SK-N-SH (cell line): ENCODE results near the gene XCL1. TPM values are rescaled to one million over a fixed set of nuclear protein-coding genes. Genes with fewer than 3 reads are reported as not detected.
"Not testable (repeated sequence)": the region's sequence is repeated elsewhere in the genome, so short reads cannot be mapped to it uniquely, and the experiment has no call there.

Experiments used
- CTCF ChIA-PET: fragments of 300-600, 350-600 bp; formaldehyde crosslinking; extraction: SDS; loops from one replicate; lab custom pipeline; 2021; lab: Yijun Ruan, JAX
- POLR2A ChIA-PET: fragments of 350-600 bp; sonication (Branson Sonifier 250); formaldehyde crosslinking; extraction: SDS; loops from one replicate; lab custom pipeline; 2020; ENCODE audit warnings: antibody characterized with exemption, inconsistent platforms; lab: Yijun Ruan, JAX
- DNase-seq: peaks from one replicate; pipeline ENCODE4 v3.0.0; 2012
- H2AFZ ChIP-seq: fragments of 200-600 bp; sonication (generic); 2 replicates; pipeline ENCODE4 v1.8.1; 2016; ENCODE audit warnings: antibody characterized with exemption, mild to moderate bottlenecking, low read depth
- H3F3A ChIP-seq: fragments of 200-600 bp; sonication (generic); replicated peaks from 2 replicates; pipeline ENCODE3; 2016; ENCODE audit warnings: antibody characterized with exemption, mild to moderate bottlenecking; ENCODE audit not compliant: insufficient read depth
- H3K27ac ChIP-seq, 2 experiments: fragments of 200-500 bp in 1 of 2; fragments of 200-600 bp in 1 of 2; sonication (Bioruptor generic) in 1 of 2; sonication (generic), shearing (Covaris generic) in 1 of 2; 2 replicates each; pipeline versions ENCODE4 v1.5.1 to v1.6.1; 2014 to 2016; ENCODE audit warnings: low read depth in 2 of 2, inconsistent platforms in 1 of 2, low read length in 1 of 2, mild to moderate bottlenecking in 1 of 2, mixed read lengths in 1 of 2
- H3K27me3 ChIP-seq: fragments of 200-600 bp; sonication (generic), shearing (Covaris generic); 2 replicates; pipeline ENCODE4 v1.6.1; 2016; ENCODE audit warnings: mixed run types; ENCODE audit not compliant: insufficient read depth
- H3K36me3 ChIP-seq, 2 experiments: fragments of 200-500 bp in 1 of 2; fragments of 200-600 bp in 1 of 2; sonication (Bioruptor generic) in 1 of 2; sonication (generic) in 1 of 2; replicated peaks in 1 of 2; 2 replicates each; pipeline versions ENCODE3 to v1.5.1; 2014 to 2016; ENCODE audit warnings: low read length in 1 of 2, mild to moderate bottlenecking in 1 of 2; ENCODE audit not compliant: insufficient read depth in 2 of 2, control insufficient read depth in 1 of 2
- H3K4me1 ChIP-seq, 2 experiments: fragments of 200-500 bp in 1 of 2; fragments of 200-600 bp in 1 of 2; sonication (Bioruptor generic) in 1 of 2; sonication (generic), shearing (Covaris generic) in 1 of 2; 2 replicates each; pipeline versions ENCODE4 v1.5.1 to v1.6.1; 2014 to 2016; ENCODE audit warnings: low read depth in 1 of 2, low read length in 1 of 2, mixed run types in 1 of 2; ENCODE audit not compliant: insufficient read depth in 2 of 2, control insufficient read depth in 1 of 2
- H3K4me2 ChIP-seq: fragments of 200-600 bp; sonication (generic), shearing (Covaris generic); 2 replicates; pipeline ENCODE4 v1.6.1; 2017; ENCODE audit warnings: mixed run types
- H3K4me3 ChIP-seq, 2 experiments: fragments of 200-500 bp in 1 of 2; fragments of 200-600 bp in 1 of 2; sonication (Bioruptor generic) in 1 of 2; sonication (generic), shearing (Covaris generic) in 1 of 2; 2 replicates each; pipeline versions ENCODE4 v1.5.1 to v1.8.1; 2014 to 2016; ENCODE audit warnings: low read depth in 2 of 2, inconsistent platforms in 1 of 2, low read length in 1 of 2, mild to moderate bottlenecking in 1 of 2, mixed read lengths in 1 of 2, moderate library complexity in 1 of 2
- H3K79me2 ChIP-seq: fragments of 200-600 bp; sonication (generic); 2 replicates; pipeline ENCODE4 v1.8.1; 2017; ENCODE audit warnings: mild to moderate bottlenecking; ENCODE audit not compliant: insufficient read depth
- H3K9ac ChIP-seq: fragments of 200-600 bp; sonication (generic); 2 replicates; pipeline ENCODE4 v1.6.1; 2017; ENCODE audit warnings: mixed run types
- H3K9me2 ChIP-seq: fragments of 200-600 bp; sonication (generic); 2 replicates; pipeline ENCODE4 v1.6.1; 2017; ENCODE audit warnings: mixed run types
- H3K9me3 ChIP-seq: fragments of 200-600 bp; sonication (generic); 2 replicates; pipeline ENCODE4 v1.6.1; 2017; ENCODE audit warnings: mixed run types, mild to moderate bottlenecking, moderate library complexity
- H4K20me1 ChIP-seq: fragments of 200-600 bp; sonication (generic); 2 replicates; pipeline ENCODE4 v1.6.1; 2017; ENCODE audit warnings: mild to moderate bottlenecking, mixed run types; ENCODE audit not compliant: insufficient read depth
- CTCF ChIP-seq: fragments of 200-600 bp; sonication (generic); IDR thresholded peaks from 2 replicates; pipeline ENCODE4 v1.6.1; 2017; ENCODE audit warnings: antibody characterized with exemption, mild to moderate bottlenecking, moderate library complexity
- FOXJ3 ChIP-seq: sonication (generic); formaldehyde crosslinking; IDR thresholded peaks from 2 replicates; pipeline ENCODE4 v1.5.1; 2020; ENCODE audit warnings: mild to moderate bottlenecking, missing genetic modification reagents
- GABPA ChIP-seq: IDR thresholded peaks from 2 replicates; pipeline ENCODE4 v1.4.0; 2012; ENCODE audit warnings: low read depth, mild to moderate bottlenecking
- REST ChIP-seq: IDR thresholded peaks from 2 replicates; pipeline ENCODE4 v1.6.1; 2012; ENCODE audit warnings: mild to moderate bottlenecking, low read depth, low read length, moderate library complexity
- TAF1 ChIP-seq: IDR thresholded peaks from 2 replicates; pipeline ENCODE4 v1.6.1; 2012; ENCODE audit warnings: low read depth, mild to moderate bottlenecking, low read length, moderate library complexity, borderline replicate concordance
- USF2 ChIP-seq: fragments of 150-350 bp; IDR thresholded peaks from 2 replicates; pipeline ENCODE4 v1.6.1; 2017; ENCODE audit warnings: antibody characterized with exemption, low read length, low read depth, borderline replicate concordance
- YY1 ChIP-seq: IDR thresholded peaks from 2 replicates; pipeline ENCODE4 v1.4.0; 2012; ENCODE audit warnings: low read depth, mild to moderate bottlenecking
- WGBS: methylation state at CpG from one replicate; pipeline ENCODE4 v1.1.6; 2017; ENCODE audit warnings: low lambda C conversion rate; 5-methylcytosine and 5-hydroxymethylcytosine counted together
- polyA plus RNA-seq, 3 experiments: library from polyadenylated mRNA; depleted of rRNA; stranded (reverse); fragments of >200 nt; gene quantifications; 2 replicates each; pipeline ENCODE4 v1.2.3, GENCODE V29; 2012

The XCL1 gene
- polyA plus RNA-seq, 1 of the 3 experiments (the other 2 are of a cell fraction) = not detected

- Histone ChIP-seq H3K4me2 (no peak overlapping the region), H3F3A (no peaks in the 10 kb centered on the region), H3K27me3 (no peaks in the 10 kb centered on the region), H4K20me1 (no peaks in the 10 kb centered on the region), H3K9me2 (no peaks in the 10 kb centered on the region), H2AFZ (no peak overlapping the region), H3K4me3 (no peak overlapping the region), H3K79me2 (no peaks in the 10 kb centered on the region), H3K36me3 (no peaks in the 10 kb centered on the region), H3K27ac (no peak overlapping the region), H3K4me1 (no peaks in the 10 kb centered on the region; a peak in 1 of 4 replicates), H3K9ac (no peak overlapping the region), H3K9me3 (no peaks in the 10 kb centered on the region)
- 93% methylated on average over 5 of the region's 5 CpGs for WGBS
- no peak for DNase-seq
- CTCF ChIA-PET = interaction anchor here (1.2 to 3.3 kb wide), 2 partner anchors 13 to 757 kb away, joined by 4 to 12 read pairs; no protein-coding TSS in a partner anchor
- no peak for TF ChIP-seq REST
- POLR2A ChIA-PET = interaction anchor here (0.6 kb wide), 1 partner anchor 757 kb away, joined by 4 read pairs; no protein-coding TSS in a partner anchor
These were observed 14.7 kb downstream of the XCL1 start for GRCh38 chr1:168591066-168591465.

- Histone ChIP-seq H3K9me2 (no peaks in the 10 kb centered on the region), H3K9ac (no peak overlapping the region), H4K20me1 (no peaks in the 10 kb centered on the region), H3K27me3 (no peaks in the 10 kb centered on the region), H3F3A (no peaks in the 10 kb centered on the region), H3K4me1 (no peaks in the 10 kb centered on the region), H3K79me2 (no peaks in the 10 kb centered on the region), H3K9me3 (no peaks in the 10 kb centered on the region), H2AFZ (no peak overlapping the region), H3K4me3 (no peak overlapping the region), H3K36me3 (no peaks in the 10 kb centered on the region), H3K4me2 (no peak overlapping the region), H3K27ac (no peak overlapping the region)
- 74% methylated on average over 2 of the region's 2 CpGs for WGBS
- CTCF ChIA-PET = interaction anchor here (3.3 kb wide), 1 partner anchor 12 kb away, joined by 12 read pairs; no protein-coding TSS in a partner anchor
- DNase-seq = no peak
- TF ChIP-seq USF2 (no peak), CTCF (no peak), TAF1 (no peak), YY1 (no peak), GABPA (no peak), FOXJ3 (CRISPR knock-in tag) (no peak)
- POLR2A ChIA-PET = no interaction called here
These were observed 15.3 kb downstream of the XCL1 start for GRCh38 chr1:168591641-168592250.

GRCh38 chr1:168595403-168595802 lies 19.0 kb downstream of the XCL1 start:
- H3K9ac ChIP-seq, DNase-seq, H3K9me3 ChIP-seq, POLR2A ChIA-PET, H3K36me3 ChIP-seq, H3K4me2 ChIP-seq, H3K4me3 ChIP-seq, H3F3A ChIP-seq, H3K27me3 ChIP-seq, H2AFZ ChIP-seq, H3K4me1 ChIP-seq, H3K27ac ChIP-seq, H4K20me1 ChIP-seq, H3K79me2 ChIP-seq, H3K9me2 ChIP-seq: not testable (repeated sequence)
- CTCF ChIA-PET = interaction anchor here (1.3 to 2.9 kb wide), 2 partner anchors 8 to 155 kb away, joined by 3 to 15 read pairs; no protein-coding TSS in a partner anchor
